NCI-H446 (cell line): Measurements from ENCODE around the gene SUV39H1.
"Not testable (repeated sequence)": the region's sequence is repeated elsewhere in the genome, so short reads cannot be mapped to it uniquely, and the experiment has no call there.

Experiments used
- DNase-seq, 2 experiments: peaks; one replicate each; lab custom pipeline; 2025; lab: John Stamatoyannopoulos, UW

Gene SUV39H1

GRCh38 chrX:48688531-48689150, 7.9 kb upstream of the SUV39H1 start:
- DNase-seq, result no peak

- no peak for DNase-seq
These were observed 7.2 kb upstream of the SUV39H1 start for GRCh38 chrX:48689208-48689920.

GRCh38 chrX:48691746-48692145, 4.8 kb upstream of the SUV39H1 start:
- not testable (repeated sequence) for DNase-seq

GRCh38 chrX:48694776-48695533, 1.6 kb upstream of the SUV39H1 start:
- DNase-seq, result no peak

GRCh38 chrX:48695534-48695896, 1.0 kb upstream of the SUV39H1 start:
- DNase-seq, result no peak

- no peak for DNase-seq
These were observed 621 bp upstream of the SUV39H1 start for GRCh38 chrX:48695925-48696300.

- peak; percentile 33 to 58 for DNase-seq
These were observed 584 bp downstream of the SUV39H1 start for GRCh38 chrX:48696909-48697727.

- no peak for DNase-seq
These were observed 1.8 kb downstream of the SUV39H1 start for GRCh38 chrX:48698306-48698705.

- no peak for DNase-seq
These were observed 3.7 kb downstream of the SUV39H1 start for GRCh38 chrX:48700246-48700645.

- DNase-seq, result no peak
These were observed 4.6 kb downstream of the SUV39H1 start for GRCh38 chrX:48700951-48701653.

- DNase-seq, result no peak
These were observed 5.5 kb downstream of the SUV39H1 start for GRCh38 chrX:48702032-48702431.

GRCh38 chrX:48702716-48703115, 6.2 kb downstream of the SUV39H1 start:
- DNase-seq, result no peak

GRCh38 chrX:48703228-48703627, 6.7 kb downstream of the SUV39H1 start:
- DNase-seq, result no peak

- peak in 1 of 2 experiments; percentile 66 for DNase-seq
These were observed 7.3 kb downstream of the SUV39H1 start for GRCh38 chrX:48703642-48704481.

GRCh38 chrX:48705871-48706270, 9.3 kb downstream of the SUV39H1 start:
- no peak for DNase-seq

- DNase-seq, result no peak
These were observed 13.1 kb downstream of the SUV39H1 start for GRCh38 chrX:48709522-48710112.

- no peak for DNase-seq
These were observed 14.8 kb downstream of the SUV39H1 start for GRCh38 chrX:48711162-48711928.

GRCh38 chrX:48711929-48712505, 15.5 kb downstream of the SUV39H1 start:
- DNase-seq, result no peak

- no peak for DNase-seq
These were observed 17.3 kb downstream of the SUV39H1 start for GRCh38 chrX:48713847-48714246.
